ENCODE measurements around the gene BNIP3. TPM values are rescaled to one million over a fixed set of nuclear protein-coding genes. Genes with fewer than 3 reads are reported as not detected.

The BNIP3 gene
- total and polyA plus RNA-seq, 2 of the 13 experiments (the other 11 are each of a cell fraction or from before 2014, with no cell fraction given), result 73.7 to 223 TPM

- H3K27me3 ChIP-seq (ENCODE audit: control insufficient read depth in 1 of 2, insufficient read depth in 2 of 2, low read length in 2 of 2), result peaks cover 2 to 30% of the 10 kb centered on the region in 2 experiments
- H2AFZ ChIP-seq (ENCODE audit: low read length), result no peak overlapping the region
- no peaks in the 10 kb centered on the region for H3K9me3 ChIP-seq (ENCODE audit: low read length)
- TF ChIP-seq EP300 (IDR thresholded peaks at IDR 0.05; ENCODE audit: low read depth in 2 of 2, low read length in 2 of 2) (no peak), EP300 (CRISPR knock-in tag; IDR thresholded peaks at IDR 0.05; ENCODE audit: borderline replicate concordance) (no peak), CSRNP1 (CRISPR knock-in tag; IDR thresholded peaks at IDR 0.05) (no peak), MIER2 (CRISPR knock-in tag; IDR thresholded peaks at IDR 0.05) (no peak), PBX3 (CRISPR knock-in tag; IDR thresholded peaks at IDR 0.05; ENCODE audit: borderline replicate concordance) (no peak), ARNT2 (CRISPR knock-in tag; IDR thresholded peaks at IDR 0.05; ENCODE audit: low read depth) (no peak), SOX5 (CRISPR knock-in tag; IDR thresholded peaks at IDR 0.05; ENCODE audit: borderline replicate concordance) (no peak), RXRB (CRISPR knock-in tag; IDR thresholded peaks at IDR 0.05; ENCODE audit: borderline replicate concordance) (no peak), ZNF687 (CRISPR knock-in tag; IDR thresholded peaks at IDR 0.05) (no peak), ATF3 (CRISPR knock-in tag; IDR thresholded peaks at IDR 0.05) (no peak), ZNF232 (CRISPR knock-in tag; IDR thresholded peaks at IDR 0.05; ENCODE audit: borderline replicate concordance) (no peak), ZNF703 (CRISPR knock-in tag; IDR thresholded peaks at IDR 0.05; ENCODE audit: borderline replicate concordance) (no peak), DMAP1 (CRISPR knock-in tag; IDR thresholded peaks at IDR 0.05) (no peak), ZNF496 (CRISPR knock-in tag; IDR thresholded peaks at IDR 0.05; ENCODE audit: insufficient replicate concordance) (no peak)
- H3K9ac ChIP-seq (ENCODE audit: insufficient read depth, low read depth, low read length), result no peak overlapping the region
- no TSS peak for BruUV-seq (replicated peaks)
- 4% methylated on average over 5 of the region's 5 CpGs for WGBS (ENCODE audit: low lambda C conversion rate)
- no peak overlapping the region for H3K4me2 ChIP-seq (ENCODE audit: low read depth, low read length)
- FAIRE-seq, result no peak
- no peaks in the 10 kb centered on the region for H3K79me2 ChIP-seq (ENCODE audit: insufficient read depth, low read length)
- intact Hi-C loops (cut with micrococcal nuclease; ENCODE audit: unreplicated experiment), result no loop called here
- H3K4me3 ChIP-seq (replicated peaks in 1 of 3; ENCODE audit: insufficient read depth in 1 of 3, low read depth in 2 of 3, low read length in 3 of 3), result no peak overlapping the region
- H3K36me3 ChIP-seq (replicated peaks in 1 of 2; ENCODE audit: control insufficient read depth in 1 of 2, insufficient read depth in 2 of 2, low read length in 2 of 2), result no peaks in the 10 kb centered on the region
- no peaks in the 10 kb centered on the region for H4K20me1 ChIP-seq (ENCODE audit: insufficient read depth, low read length)
- ATAC-seq, result no peak
- POLR2A ChIA-PET, result no interaction called here
- CTCF ChIA-PET (ENCODE audit: low intra/inter-chr PET ratio, low total read pairs), result no interaction called here
- DNase-seq (ENCODE audit: low spot score), result no peak
- no peak overlapping the region for H3K27ac ChIP-seq (ENCODE audit: extremely low read length, insufficient read depth, low read length)
- in situ Hi-C loops (cut with HindIII; ENCODE audit: extremely low pct_ligation_motif_present, low pct_unique_long_range_greater_than_20kb), result no loop called here
- peaks cover 10% of the 10 kb centered on the region for H3K4me1 ChIP-seq (ENCODE audit: insufficient read depth, low read length)
These were observed 36.7 kb upstream of the BNIP3 start for GRCh38 chr10:132018446-132018845.

Data from HepG2 (cell line).